Bone marrow (tissue), 2 donors: ENCODE measurements around the gene TRMT112.

Experiments used
- DNase-seq, 2 donors: peaks; one replicate each; lab custom pipeline; 2025; lab: John Stamatoyannopoulos, UW

The TRMT112 gene

DNA sequence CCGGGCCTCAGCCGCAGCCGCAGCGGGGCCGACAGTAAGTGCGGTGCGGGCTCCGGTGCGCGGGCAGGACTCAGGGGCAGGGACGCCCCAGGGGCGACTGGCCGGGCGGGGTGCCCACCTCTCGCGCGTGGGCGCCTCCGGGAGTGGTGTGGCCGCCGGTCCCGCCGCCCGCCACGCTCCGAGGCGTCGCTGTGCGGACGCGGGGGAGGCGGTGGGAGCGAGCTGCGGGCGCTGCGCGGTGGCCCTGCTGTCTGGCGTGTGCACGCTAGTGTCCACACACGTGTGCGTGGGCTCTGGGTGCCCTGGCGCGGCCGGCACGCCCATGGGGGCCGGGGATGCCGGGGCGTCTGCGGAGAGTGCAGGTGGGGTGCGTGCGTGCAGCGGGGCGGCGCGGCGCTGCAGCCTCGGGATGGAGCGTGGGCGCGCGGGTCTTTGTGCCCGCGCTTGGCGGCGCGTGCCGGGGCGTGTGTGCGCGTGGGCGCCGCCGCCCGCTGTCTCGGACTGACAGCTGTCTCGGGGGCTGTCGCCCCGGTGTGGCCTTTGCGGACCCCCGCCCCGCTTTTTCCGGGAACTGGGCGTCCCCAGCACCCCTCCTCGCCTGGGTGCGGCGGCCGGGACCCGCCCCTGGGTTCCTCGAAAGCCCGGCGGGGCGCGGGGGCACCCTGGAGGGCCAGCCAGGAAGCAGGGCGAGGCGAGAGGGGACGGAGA lies 25.5 kb downstream of the TRMT112 start:
- no peak for DNase-seq

DNA sequence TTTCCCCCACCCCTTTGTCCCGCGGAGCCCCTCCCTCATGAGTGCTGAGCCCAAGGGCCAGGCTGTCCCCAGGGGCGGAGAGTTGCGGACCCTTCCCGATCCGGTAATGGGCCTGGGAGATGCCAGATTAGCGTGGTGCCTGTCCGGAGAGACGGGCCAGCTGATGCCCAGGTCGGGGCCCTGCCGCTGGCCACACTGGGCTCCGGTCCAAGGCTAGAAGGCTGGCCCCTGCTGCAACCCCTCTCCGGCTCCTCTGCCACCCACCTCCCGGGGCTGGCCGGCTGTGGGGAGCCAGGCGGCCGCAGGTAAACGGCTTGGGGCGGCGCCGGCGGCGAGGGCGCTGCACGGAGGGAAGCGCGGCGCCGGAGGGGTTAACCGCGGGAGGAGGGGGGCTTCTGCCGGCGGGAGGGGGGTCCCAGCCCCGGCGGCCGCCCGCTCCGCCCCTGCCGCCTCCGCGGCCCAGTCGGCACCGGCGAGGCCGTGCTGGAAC lies 26.1 kb downstream of the TRMT112 start, which contains the start of gene KCNK4:
Gene KCNK4, plus strand, starts transcription at position 41 of the 490 bp plus-strand sequence. CDS start 1,717 bp downstream, outside the sequence.
- DNase-seq: no peak

DNA sequence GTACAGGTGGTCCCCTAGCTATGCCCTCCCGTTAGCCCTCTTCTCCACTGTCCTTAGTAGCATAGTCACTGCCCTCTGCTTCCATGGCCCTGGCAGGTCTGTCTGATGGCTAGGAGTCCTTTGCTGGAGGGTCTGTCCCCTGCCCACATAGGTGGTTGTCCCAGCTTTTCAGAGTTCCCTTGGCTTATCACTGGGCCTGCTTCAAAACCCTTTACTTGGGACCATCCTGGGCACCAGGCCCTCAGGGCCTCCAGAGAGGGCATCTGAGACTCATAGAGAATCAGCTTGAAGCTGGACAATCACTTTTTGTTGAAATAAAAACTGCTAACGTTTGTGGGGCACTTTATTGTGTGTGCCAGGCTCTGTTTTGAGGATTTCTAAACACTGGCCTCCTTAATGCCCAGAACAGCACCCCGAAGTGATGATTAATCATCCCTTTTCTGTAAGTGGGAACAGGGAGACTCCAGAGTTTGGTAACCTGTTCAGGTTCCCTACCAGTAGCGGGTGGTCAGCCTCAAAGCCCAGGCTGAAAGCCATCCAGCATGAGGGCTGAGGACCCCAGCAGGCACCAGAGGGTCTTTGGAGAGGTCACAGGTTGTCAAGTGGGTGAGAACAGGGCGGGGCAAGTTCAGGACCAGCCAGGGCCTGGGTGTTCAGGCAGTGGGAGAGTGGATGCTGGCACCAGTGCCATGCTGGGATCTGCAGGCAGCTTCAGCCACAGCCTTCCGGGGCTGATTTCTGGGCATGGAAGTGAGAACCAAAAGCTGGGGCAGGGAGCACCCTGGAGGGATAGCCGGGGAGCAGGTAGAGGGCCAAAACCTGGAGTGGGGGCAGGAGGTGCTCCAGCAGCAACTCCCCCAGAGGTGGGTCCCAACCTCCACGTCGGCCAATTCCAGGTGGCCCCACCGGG lies 26.8 kb downstream of the TRMT112 start:
- no peak for DNase-seq

- no peak for DNase-seq
These were observed 28.3 kb downstream of the TRMT112 start for GRCh38 chr11:64289002-64289564.

- no peak for DNase-seq
These were observed 29.0 kb downstream of the TRMT112 start for GRCh38 chr11:64288353-64288750.

GRCh38 chr11:64287676-64288352 lies 29.5 kb downstream of the TRMT112 start:
- no peak for DNase-seq

GRCh38 chr11:64286801-64287159 lies 30.6 kb downstream of the TRMT112 start:
- DNase-seq: no peak

DNA sequence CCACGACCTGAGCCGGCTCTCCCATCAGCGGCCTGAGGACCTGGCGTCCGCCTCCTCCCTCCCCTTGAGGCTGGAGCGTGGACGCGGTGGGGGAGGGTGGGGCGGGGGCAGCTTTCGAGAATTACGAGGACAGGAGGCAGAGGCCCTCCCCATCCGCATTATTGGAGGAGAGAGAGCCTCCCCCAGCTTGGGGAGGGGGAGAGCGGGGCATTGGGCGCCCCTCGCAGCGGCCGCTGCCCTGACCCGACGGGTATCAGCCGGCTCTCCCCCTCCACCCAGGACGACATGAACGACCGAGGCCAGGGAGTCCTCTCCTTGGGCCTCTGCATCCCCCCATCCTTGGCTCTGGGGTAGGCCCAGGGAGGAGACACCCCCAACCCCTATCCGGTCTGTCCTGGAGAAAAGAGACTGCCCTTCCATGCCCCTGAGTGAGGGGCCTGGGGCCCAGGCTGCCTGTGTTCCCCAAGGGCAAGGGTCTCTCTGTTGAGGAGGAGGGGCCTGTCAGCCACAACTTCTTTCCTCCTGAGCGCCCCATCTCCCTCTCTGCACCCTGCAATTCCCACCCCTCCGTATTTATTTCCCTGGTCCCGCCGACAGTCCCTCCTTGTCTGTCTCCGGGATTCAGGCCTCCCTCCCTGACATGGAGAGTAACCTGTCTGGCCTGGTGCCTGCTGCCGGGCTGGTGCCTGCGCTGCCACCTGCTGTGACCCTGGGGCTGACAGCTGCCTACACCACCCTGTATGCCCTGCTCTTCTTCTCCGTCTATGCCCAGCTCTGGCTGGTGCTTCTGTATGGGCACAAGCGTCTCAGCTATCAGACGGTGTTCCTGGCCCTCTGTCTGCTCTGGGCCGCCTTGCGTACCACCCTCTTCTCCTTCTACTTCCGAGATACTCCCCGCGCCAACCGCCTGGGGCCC lies 31.2 kb downstream of the TRMT112 start:
- no peak for DNase-seq

DNA sequence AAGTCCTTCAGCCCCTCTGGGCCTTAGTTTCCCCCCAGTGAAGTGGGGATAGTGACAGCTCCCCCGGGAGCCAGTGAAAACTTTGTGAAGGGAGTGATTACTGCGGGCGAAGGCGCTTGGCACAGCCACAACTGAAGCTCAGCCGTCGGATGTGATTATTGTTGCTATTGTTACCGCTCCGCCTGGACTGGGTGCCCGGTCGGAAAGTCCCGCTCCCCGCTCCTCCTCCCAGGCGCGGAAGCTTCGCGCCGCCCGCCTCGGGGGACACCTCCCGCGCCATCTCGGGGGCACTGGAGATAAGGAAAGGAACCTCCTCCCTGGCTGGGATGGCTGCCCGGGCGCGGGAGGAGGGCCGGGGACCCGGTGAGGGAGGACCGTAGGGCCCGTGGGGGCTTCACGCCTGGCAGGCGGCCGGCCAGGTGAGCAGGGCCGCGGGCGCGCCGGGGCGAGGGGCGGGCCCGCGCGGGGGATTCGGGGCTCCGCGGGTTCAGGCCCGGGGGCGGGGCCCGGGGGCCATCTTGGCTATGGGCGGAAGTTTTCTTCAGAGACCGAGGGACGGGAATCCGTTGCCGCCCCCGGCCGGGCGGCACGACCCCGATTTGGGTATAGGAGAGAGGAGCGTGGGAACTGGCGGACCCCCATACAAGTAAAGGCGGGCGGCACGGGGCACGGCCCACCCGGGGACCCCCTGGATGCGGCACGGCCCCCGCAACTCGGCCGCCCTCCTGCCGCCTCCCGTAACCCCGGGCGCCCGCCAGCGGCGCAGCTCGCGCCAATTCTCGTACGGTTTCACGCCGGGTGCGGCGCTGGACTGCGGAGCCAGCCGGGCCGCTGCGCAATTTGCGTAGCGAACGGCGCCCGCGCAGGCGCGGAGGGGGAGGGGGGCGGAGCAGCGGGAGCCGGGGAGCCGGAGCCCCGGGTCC lies 32.1 kb downstream of the TRMT112 start, which contains the start of gene GPR137:
Gene GPR137, plus strand, starts transcription at position 887 of the 923 bp plus-strand sequence. CDS start 677 bp downstream, outside the sequence.
- peak; percentile 54 to 98 for DNase-seq

DNA sequence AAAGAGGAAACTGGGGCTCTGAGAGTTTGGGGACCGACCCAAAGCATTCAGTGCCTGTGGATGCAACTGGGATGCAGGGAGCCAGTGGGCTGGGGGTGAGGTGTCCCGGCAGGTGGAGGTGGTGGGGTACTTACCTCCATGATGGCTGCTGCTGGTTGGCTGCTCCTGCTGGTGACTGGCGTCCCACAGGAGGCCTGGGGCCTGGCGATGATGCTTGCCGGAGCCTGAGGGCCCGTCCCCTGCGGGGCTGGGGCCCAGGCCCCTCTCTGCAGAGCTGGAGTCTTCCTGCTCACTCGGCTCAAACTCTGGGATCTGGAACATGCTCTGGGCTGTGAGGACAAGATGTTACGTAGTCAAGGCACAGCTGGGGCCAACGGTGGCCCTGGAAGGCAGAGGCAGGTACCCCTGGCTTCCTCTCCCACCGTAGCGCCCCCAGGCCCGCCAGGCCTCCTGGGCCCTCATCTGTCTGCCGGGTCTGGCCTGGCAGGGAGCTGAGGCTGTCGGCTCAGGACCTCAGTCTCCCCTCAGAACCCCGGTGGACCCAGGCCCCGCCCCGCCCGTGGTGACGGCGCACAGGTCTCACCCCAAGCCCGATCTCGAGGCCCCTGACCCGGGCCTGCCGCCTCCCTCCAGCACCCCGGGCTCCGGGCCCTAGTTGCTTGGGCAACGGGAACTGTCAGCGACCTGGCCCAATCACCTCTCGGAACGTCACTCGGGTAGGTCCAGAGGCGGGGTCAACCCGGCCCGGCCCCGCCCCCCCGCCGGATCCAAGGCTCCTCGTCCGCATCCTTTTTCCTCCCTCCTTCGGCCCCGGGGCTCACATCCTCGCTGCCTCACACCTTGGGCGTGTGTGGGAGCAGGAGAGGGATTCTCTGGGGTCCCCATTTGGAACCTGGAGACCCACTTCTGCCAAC lies 33.1 kb downstream of the TRMT112 start, which contains the start of gene BAD:
Gene BAD, minus strand, starts transcription at position 618 of the 914 bp plus-strand sequence. Its CDS starts 297 bp downstream, at position 321.
- DNase-seq: peak; percentile 78 to 83

GRCh38 chr11:64283092-64283491 lies 34.3 kb downstream of the TRMT112 start:
- DNase-seq: no peak

DNA sequence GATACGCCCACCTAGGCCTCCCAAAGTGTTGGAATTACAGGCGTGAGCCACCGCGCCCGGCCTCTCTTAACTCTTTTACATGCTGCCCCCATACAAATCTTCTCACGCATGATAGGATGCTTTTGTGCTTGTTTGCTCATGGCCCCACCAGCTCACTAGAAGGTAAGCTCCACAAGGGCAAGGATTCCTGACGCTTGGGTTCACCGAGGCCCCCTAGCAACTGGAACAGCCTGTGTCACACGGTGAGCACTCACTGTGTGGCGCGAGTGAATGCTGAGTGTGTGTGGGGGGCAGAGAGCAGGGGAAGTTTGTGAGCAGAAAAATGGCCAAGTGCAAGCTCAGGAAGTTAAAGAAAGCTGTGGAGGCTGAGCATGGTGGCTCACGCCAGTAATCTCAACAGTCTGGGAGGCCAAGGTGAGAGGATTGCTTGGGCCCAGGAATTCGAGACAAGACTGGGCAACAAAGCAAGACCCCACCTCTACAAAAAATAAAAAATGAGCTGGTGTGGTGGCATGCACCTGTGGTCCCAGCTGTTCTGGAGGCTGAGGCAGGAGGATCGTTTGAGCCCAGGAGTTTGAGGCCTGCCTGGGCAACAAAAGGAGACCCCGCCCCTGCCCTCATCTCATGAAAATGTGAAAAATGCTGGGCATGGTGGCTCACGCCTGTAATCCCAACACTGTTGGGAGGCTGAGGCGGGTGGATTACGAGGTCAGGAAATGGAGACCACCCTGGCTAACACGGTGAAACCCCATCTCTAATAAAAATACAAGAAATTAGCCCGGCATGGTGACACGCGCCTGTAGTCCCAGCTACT lies 35.2 kb downstream of the TRMT112 start:
- no peak for DNase-seq

- no peak for DNase-seq
These were observed 38.7 kb downstream of the TRMT112 start for GRCh38 chr11:64278576-64279190.

DNA sequence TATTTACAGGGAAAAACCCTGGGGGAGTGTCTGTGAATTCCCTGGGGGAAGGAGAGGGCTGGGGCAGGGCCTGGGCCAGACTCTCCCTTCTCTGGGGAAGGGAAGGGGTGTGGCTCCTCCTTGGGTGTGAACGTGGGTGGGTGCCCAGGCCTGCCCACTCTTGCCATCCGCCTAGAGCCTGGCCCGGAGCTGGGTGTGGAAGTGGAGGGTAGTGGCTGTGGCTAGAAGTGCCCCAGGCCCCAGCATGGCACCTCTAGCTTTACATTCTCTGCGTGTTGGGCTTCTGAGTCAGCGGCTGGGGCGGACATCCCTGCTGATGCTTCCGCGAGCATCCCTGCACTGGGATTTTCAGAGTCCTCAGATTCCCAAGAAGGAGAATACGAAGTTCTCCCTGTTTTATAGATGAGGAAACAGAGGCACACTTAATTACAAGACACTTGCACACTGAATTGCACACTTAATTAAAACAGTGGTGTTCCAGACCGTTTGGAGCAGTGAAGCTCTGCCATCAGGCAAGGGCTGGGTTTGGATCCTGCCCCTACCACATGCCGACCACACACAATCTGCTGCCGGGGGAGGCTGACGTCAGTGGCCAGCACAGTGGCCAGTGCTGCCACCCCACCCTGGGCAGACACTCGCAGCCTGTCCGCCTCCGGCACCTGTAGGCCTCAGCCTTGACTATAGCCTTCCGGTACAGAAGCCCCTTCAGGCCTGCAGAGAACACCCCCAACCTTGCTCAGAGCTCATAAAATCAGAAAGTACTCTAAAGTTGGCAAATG lies 40.5 kb downstream of the TRMT112 start:
- no peak for DNase-seq

DNA sequence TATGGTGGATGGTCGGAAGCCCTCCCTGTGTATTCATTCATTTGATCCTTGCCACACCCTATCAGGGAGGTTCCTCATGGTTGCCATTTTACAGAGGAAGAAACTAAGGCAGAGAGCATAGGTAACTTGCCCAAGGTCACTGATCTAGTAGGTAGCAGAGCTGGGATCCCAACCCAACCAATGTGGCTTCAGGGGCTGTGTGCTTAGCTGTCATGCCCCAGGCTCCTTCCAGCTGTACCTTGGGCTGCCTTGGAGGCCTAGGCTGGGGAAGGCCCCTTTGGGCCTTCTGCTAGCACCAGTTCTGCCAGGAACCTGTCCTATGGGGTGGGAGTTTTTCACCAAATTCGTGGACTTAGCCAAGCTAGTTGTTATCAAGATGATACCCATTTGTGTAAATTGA lies 41.5 kb downstream of the TRMT112 start:
- DNase-seq: no peak
